HG02840 (cell line): ENCODE measurements around the gene RAD51AP1.

Experiments
- ATAC-seq: cut with Tn5 transposase; IDR thresholded peaks from one replicate; pipeline ENCODE4 v1.9.1; 2021; ENCODE audit warnings: mild to moderate bottlenecking, moderate library complexity, moderate number of reproducible peaks; ENCODE audit not compliant: unreplicated experiment, low FRiP score

Gene RAD51AP1

DNA sequence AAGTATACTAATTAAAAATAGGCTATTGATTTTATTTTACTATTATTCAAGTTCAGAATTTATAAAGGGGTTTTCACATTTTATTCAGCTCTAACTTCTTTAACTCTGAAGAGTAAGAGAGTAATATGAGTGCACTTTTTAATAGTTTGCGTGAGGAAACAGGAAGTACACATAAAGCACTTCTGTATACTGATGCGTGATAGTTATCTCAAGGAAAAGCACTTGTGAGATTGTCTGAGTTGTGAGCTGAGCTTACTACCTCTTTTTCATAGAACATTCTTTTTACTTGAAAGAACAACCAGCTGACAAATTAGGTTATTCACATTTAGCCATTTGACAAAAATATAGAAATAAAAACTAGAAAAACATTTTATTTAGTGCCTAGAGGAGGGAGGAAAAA is 1.9 kb downstream of the RAD51AP1 start:
- ATAC-seq: no peak

DNA sequence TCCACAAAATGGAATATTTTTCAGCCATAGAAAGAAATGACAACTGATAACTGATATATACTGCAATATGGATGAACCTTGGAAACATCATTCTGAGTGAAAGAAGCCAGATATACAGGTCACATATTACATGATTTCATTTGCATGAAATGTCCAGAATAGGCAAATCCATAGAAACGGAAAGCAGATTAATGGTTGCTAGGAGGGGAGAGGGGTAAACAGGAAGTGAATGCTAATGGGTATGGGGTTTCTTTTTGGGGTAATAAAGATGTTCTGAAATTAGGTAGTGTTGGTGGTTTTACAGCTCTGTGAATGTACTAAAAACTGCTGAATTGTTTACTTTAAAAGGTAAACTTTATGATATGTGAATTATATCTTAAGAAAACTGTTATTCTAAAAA is 6.5 kb downstream of the RAD51AP1 start:
- no peak for ATAC-seq

DNA sequence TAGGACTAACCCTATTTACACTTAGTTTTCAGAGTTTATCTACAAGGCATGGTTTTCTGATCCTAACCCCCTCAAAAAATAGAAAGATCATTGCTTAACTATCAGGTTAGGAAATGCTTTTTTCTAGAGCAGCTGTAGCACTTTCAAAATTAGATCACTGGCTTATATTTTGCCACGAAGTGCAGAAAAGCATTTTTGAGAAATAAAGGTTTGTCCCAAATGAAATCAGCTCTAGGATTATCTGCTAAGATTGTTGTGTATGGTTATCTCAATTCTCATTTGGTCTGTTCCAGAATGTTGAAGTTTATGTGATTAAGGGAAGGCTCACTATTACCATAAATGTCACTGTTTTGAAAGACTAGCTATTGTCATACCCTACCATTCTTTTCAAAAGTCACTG is 13.5 kb downstream of the RAD51AP1 start:
- ATAC-seq: no peak

DNA sequence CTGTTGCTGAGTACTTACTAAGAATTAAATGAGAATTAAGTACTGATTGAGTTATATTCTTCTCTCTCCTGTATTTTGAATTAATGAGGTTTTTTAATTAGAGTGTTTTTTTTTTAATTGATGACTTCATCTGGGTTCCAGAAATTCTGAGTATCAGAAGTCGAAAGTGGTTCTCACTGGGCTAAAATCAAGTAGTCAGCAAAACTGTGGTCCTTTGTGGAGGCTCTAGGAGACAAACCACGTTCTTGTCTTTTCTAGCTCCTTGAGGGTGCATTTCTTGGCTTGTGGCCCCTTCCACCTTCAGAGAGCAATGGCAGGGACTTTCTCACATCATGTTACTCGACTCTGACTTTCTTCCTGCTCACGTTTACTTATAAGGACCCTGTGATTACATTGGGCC is 15.3 kb downstream of the RAD51AP1 start:
- no peak for ATAC-seq

DNA sequence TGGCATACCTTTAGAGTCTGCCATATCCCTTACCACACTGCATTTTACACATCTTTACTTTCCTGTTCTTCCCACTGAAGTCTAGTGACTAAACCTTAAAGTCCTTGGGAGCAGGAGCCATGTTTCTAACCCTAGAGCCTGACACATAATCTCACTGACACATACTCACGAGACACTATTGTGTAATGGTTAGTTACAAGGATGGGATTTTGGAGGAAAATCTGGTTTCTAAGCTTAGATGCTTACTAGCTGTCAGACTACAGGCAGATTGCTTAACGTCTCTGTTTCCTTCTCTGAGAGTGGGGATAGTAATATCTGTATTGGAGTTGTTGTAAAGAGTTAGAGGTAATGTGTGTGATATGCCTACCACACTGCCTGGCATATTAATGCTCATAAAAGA is 17.1 kb downstream of the RAD51AP1 start:
- ATAC-seq: no peak

DNA sequence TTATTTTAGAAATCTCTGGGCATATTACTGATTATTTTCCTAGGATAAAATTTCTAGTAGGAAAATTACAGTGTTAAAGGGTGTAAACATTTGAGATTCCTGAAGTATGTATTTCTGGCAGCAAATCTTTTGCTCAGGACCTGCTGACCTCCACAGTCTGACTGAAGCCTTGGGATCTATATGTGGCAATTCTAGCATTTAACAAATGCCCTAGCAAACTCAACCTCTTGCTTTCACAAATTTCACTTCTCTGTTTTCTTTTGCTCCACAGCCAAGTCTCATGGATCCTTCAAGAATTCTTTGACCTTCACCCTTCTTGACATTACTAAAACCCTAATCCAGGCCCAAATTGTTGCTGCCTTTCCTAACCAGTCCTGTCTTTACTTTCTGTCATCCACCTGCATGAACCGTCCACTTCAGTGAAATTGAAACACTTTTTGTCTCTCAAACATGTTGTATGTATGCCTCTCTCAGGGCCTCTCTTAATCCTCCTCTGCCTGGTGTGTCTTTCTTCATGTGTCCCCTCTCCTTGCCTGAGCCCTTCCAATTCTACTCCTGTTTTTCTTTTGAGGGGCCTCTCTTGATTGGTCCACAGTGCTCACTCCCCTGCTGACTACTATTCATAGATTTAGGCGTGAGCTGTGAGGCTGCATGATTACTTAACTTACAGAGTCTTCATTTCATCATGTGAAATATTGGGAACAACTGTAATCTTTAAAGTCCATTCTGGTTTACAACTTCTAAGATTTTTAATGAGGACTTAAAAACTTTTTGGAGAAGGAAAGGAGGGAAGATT is 18.2 kb downstream of the RAD51AP1 start:
- ATAC-seq: no peak

DNA sequence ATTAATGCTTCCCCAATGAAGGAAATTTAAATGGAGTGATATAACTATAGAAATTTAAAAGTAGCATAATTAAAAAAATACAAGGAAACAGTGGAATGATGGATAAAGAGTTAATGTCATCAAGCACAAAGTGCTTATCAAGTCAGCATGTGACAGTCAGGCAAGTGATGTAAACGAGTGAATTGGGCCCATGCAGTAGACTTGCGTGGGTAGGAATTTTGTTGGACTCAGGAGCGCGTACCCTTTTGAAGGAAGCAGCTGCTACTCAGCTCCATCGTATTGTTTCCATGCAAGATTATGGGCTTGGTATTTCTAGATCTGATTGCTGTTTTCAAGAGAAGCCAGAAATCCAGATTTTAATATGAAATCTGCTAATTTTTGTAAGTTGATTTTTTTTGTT is 18.9 kb downstream of the RAD51AP1 start:
- no peak for ATAC-seq

DNA sequence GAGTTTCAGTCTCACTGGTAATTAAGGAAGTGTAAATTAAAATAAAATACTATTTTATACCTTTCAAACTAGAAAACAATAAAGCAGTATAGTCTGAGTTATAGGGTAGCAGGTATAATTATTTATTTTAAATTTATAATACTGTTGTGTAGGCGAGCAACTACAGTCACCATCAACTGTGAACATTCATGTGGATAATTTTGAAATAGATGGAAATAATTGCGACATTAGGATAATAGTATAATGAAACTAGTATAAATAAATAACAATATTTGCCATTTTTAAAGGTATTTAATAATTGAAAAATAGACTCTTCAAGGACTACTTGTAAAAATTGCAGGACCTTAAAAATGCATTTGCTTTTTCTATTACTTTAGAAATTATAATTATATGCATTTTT is 19.5 kb downstream of the RAD51AP1 start:
- ATAC-seq: no peak

DNA sequence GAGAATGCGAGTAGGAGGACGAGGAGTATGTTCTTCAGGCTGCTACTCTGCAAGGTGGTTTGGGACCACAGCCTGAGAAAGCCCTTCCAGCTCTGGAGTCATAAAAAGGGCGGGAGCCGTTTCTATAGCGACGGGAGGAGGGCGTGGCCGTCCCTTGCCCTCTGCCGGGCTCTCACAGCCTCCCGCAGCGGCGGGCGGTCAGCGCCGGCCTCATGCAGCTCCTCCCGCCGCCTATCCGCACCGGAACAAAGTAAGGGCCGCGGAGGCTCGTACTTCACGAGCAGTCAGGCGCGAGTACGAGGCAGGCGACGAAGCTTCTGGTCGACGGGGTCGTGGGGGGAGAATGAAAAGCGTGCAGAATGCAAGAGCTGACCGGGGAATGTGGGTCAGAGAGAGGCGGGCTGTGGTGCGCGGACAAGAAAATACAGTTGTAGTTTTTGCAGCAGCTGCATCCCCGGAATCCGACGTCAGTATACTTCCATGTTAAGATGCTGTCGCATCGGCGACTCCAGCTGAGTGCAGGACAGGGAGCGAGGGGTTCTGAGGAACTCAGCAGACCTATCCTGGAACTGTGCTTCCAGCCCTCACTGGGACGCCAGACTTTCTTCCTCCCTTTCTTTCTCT is 23.5 kb downstream of the RAD51AP1 start, which contains the start of gene DYRK4:
Gene DYRK4, plus strand, starts transcription at position 175 of the 624 bp plus-strand sequence. Its CDS starts 38 bp downstream, at position 213.
- no peak for ATAC-seq

DNA sequence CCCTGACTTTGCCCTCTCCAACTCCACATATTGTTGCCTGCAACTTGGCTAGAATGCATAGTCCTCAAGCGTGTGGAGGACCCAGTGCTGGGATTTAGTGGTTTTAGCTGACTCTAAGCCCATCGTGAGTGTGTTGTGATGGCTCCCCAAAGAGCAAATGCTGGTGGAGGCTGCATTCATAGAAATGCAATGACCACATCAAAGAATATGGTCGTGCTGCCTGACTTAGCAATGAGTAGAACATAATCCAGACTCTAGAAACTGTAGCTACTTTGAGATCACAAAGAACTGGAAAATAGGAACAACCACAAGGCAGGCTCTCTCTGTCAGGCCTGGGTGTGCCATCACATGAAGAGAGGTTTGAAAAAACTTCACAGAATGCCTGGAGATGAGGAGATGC is 24.6 kb downstream of the RAD51AP1 start:
- no peak for ATAC-seq

DNA sequence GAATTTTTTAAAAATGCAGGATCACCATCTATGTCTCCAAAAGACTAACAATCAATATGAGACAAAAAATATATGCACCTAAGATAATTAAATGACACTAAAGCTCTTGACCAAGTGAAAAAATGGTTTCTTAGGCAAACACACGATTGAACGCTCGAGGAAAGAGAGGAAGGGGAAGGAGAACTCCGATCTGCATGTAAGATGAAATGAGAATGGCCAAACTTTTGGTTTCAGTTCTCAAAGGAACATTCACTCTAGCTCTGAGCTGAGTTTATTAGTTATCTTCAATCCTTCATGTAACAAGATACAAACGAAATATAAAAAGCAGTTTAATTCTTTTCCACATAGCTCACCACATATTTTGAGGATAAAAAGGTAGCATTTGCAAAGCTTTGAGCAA is 26.1 kb downstream of the RAD51AP1 start:
- ATAC-seq: no peak

DNA sequence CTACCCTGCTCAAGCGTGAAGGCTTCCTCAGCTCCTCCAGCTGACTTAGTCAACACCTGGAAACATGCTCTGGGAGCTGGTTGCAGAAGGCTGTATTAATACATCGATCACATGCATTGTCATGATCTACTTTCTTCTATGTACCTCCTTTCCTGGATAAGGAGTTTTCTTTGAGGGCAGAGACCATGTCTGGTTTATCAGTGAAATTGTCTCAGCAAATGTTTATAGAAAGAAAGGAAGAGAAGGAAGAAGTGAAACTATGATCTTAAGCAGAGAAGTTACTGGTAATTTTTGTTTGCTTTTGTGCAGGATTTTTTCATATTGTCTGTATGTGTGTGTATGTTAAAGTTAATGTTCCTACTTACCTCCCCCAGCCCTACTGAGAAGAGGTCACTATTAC is 27.8 kb downstream of the RAD51AP1 start:
- ATAC-seq: no peak

DNA sequence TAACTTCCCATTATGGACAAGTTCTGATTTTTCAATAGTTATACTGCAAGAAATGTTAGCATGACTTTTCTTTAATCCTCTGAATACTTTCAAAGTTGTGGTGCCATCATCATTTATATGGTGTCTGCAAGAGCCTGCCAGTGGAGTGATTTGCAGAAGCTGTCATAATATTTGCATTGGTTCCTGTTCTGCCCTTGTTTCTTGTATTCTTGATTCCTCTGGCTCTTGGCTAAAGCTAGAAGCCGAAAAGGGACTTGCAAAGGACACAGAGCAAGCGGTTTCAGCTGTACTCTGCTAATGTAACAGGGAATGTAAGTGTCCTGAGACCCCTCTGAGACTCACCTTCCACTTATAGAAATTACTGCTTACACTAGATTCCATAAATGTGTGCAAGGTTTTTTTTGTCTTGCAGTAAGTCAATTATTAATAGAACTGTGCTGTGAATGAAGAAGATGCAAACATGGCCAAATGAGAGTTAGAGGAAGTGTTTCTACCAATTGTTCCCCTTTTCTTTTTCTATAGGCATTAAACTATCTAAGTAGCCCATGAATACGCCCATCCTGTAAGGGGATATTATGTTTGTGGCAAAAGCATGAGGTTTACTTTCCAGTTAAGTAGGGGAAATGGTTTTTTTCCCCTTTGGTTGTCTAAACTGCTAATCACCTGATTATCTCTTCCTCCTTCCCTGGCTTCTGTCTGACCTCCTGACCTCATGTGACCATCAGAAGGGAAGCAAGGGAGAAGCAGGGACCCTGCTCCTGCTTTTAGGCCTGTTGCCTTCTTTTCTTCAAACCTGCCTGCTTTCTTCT is 28.6 kb downstream of the RAD51AP1 start:
- ATAC-seq: peak; percentile 47

DNA sequence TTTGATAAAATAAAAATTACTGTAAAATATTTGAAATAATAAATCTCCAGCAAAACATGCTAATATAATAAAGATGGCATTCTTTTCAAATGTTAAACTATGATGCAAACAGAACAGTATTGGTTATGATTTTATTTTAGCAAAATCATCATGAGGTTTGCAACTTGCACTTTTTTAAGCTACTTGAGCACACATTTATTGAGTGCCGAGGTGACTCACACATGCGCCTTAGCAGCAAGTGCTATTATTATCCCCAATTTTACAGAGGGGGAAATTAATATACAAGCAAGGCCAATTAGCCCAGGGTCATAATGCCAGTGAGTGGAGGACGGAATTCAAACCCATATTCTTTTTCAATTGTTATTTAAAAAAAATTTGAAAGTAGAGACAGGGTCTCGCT is 30.6 kb downstream of the RAD51AP1 start:
- ATAC-seq: no peak

DNA sequence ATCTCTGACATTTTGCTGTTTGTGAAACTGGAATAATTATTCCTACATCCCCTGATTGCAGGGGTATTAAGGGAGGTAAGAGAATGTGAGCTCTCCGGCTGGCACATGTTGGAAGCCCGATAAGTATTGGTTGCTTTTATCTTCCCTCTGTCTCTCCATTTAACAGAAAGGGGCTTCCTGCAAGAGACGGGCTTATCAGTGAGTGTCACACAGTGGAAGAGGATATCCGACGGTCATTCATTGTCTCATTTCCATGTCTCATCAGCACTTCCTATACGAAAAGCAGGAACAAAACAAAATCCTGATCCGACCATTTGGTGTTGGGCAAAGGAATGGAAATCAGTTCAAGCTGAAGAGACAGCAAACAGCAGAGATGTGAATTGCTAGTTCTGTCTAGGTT is 34.0 kb downstream of the RAD51AP1 start:
- ATAC-seq: no peak

DNA sequence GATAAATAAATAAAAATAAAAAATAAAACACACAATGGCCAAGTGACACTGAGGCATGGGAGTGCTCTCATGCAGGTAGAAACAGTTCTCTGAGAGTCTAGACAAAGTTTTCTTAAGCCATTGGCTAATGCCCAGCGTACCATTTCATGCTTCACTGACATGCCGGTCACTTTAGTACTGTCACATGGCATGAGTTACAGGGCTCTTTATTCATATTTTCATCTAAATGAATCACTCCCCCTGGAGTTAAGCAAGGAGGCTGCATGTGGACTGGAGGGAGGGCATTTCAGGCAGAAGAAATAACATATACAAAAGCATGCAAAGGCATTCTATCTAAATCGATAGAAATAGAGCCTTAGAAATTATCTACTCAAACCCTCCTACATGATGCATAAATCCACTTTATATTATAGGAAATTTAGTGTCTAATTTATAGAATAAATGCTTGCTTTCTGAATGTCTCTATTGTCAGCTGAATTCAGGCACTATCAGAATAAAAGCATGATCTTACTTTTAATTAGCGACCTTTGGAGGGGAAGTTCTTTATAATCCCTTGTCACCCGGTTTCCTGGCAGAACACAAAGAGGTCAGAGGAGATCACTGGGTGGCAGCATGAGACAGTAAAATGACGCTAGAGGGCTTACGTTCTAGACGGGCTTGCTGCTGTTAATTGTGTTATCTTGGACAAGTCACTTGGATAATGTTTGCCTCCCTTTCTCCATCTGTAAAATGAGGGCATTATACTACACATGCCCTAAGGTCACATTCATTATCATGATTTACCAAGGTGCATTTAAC is 40.8 kb downstream of the RAD51AP1 start:
- ATAC-seq: no peak

DNA sequence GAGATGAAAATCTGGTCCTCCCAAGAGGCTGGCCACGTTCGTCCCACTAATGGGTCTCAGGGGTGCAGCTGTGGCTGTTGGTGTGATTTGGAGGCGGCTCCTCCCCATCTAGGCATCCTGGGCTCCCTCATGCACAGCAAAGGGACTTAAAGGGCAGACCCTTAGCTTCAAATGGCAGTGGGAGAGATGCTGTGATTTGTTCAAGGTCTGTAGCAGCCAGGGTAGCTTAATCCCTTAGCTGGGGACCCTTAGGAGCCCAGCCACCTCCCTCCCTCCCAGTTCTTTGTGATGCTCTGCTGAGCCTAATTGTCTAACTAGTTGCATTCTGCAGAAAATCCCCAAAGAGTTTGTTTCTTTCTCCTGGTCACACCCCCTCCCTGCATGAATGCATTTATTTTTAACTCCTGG is 41.6 kb downstream of the RAD51AP1 start:
- no peak for ATAC-seq

DNA sequence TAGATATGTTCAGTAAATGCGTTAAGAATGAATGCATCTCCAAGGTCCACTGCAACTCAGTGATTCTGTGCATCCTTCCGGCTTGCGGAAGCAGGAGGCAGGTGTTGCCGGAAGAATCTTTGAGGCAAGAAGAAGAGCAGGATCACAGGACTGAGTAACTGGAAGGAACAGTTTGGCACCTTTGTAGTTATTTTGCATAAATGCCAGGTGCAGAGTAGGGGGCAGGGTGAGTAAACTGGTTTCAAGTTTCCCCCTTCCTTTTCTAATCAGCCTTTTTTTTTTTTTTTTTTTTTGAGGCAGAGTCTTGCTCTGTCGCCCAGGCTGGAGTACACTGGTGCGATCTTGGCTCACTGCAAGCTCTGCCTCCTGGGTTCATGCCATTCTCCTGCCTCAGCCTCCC is 45.6 kb downstream of the RAD51AP1 start:
- no peak for ATAC-seq

DNA sequence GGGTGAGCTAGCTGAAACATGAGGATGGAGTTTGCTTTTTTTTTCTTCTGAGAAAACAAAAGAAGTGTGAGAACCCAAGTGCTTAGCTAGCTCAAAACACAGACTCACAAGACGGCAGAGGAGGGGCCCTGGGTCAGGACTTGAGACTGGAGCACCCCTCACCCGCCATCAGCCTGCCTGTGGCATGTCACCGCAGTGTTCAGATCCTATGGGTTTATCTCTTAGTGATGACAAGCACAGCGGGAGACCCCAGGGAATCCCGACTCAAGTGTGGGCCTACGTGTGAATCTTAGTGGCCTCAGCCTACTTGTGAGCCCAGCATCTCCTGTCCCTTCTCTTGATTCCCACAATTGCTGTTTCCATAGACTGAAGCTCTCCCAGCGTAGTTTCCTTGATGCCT is 46.2 kb downstream of the RAD51AP1 start:
- no peak for ATAC-seq

DNA sequence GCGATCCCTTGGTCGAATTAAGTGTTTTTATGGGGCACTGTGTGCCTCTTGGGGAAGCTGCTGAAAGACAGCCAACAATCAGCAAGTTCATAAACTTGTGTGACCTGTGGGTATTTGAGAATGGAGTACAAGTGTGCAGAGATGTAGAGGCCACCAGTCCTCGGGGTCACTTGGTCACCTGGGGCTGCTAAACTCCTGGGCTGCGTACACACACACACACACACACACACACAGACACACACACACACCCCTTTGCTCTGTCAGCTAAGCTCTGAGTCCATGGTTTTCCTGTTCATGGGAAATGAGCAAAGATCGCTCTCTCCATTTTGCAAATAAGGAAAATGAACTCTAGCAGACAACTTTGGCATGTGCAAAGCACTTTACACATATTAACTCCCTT is 47.8 kb downstream of the RAD51AP1 start:
- ATAC-seq: no peak

DNA sequence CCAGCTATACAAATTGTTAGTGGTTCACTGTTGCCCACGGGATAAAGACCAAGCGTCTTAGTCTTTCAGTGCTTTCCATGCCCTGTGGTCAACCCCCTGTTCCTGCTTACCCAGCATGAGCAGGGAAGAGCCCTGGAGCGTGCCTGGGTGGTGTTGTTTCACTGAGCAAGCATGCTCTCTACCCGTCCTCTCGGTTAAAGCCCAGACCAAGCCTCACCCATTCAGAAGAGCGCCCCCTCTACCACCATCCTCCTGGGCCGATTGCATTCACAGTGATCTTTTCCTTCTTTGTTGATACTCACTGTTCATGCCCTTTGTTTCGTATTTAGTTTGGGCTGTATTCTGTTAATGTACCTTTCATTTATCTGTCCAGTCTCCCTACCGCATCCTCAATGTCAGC is 48.4 kb downstream of the RAD51AP1 start:
- ATAC-seq: no peak
